Epithelial cell of proximal tubule (primary cell): Measurements from ENCODE around the gene INTS1. TPM values are rescaled to one million over a fixed set of nuclear protein-coding genes. Genes with fewer than 3 reads are reported as not detected.
A peak's percentile ranks its signal among the peaks of the same experiment; 100 is the strongest.

Experiments used
- DNase-seq: peaks from one replicate; pipeline ENCODE4 v3.0.0-alpha.2; 2011; ENCODE audit warnings: low read depth
- H3K4me3 ChIP-seq: 2 replicates; pipeline ENCODE4 v1.5.1; 2011; ENCODE audit warnings: low read depth, mild to moderate bottlenecking, low read length
- total RNA-seq: library from RNA; depleted of rRNA; stranded (reverse); fragments of >200 nt; gene quantifications from 2 replicates; pipeline ENCODE4 v1.2.3, GENCODE V29; 2015
- TF ChIP-seq, protein P1 (sequence below): conservative IDR thresholded peaks from 2 replicates; pipeline ENCODE4 v1.5.1; 2012; ENCODE audit warnings: low read depth, mild to moderate bottlenecking, low read length

INTS1 gene
- total RNA-seq, 1 donor from 2014 or later = 88.2 TPM

DNA sequence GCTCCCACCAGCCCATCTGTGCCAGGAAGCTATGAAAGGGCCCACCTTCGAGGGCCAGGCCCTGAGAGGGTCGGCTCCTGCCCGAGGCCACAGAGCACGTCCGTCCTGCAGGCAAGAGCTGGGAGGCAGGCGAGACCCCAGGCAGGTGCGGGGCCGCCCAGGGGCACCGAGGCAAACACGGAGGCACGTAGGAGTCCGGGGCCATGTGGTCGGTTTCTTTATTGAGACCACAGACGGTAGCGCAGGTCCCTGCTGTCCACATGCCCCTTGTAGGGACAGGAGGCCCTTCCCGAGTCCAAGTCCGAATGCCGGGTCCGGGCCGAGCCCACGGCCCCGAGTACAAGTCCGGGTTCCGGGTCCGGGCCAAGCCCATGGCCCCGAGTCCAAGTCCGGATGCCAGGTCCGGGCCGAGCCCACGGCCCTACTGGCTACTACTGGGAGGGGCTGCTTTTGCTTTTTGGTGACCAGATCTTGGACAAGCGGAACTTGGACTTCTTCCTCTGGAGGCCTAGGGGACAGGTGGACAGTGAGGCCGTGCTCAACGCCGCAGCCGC, 69.9 kb downstream of the INTS1 start:
- no peak overlapping the region for H3K4me3 ChIP-seq
- TF ChIP-seq, protein P1, sequence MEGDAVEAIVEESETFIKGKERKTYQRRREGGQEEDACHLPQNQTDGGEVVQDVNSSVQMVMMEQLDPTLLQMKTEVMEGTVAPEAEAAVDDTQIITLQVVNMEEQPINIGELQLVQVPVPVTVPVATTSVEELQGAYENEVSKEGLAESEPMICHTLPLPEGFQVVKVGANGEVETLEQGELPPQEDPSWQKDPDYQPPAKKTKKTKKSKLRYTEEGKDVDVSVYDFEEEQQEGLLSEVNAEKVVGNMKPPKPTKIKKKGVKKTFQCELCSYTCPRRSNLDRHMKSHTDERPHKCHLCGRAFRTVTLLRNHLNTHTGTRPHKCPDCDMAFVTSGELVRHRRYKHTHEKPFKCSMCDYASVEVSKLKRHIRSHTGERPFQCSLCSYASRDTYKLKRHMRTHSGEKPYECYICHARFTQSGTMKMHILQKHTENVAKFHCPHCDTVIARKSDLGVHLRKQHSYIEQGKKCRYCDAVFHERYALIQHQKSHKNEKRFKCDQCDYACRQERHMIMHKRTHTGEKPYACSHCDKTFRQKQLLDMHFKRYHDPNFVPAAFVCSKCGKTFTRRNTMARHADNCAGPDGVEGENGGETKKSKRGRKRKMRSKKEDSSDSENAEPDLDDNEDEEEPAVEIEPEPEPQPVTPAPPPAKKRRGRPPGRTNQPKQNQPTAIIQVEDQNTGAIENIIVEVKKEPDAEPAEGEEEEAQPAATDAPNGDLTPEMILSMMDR = no peak
- DNase-seq = no peak

DNA sequence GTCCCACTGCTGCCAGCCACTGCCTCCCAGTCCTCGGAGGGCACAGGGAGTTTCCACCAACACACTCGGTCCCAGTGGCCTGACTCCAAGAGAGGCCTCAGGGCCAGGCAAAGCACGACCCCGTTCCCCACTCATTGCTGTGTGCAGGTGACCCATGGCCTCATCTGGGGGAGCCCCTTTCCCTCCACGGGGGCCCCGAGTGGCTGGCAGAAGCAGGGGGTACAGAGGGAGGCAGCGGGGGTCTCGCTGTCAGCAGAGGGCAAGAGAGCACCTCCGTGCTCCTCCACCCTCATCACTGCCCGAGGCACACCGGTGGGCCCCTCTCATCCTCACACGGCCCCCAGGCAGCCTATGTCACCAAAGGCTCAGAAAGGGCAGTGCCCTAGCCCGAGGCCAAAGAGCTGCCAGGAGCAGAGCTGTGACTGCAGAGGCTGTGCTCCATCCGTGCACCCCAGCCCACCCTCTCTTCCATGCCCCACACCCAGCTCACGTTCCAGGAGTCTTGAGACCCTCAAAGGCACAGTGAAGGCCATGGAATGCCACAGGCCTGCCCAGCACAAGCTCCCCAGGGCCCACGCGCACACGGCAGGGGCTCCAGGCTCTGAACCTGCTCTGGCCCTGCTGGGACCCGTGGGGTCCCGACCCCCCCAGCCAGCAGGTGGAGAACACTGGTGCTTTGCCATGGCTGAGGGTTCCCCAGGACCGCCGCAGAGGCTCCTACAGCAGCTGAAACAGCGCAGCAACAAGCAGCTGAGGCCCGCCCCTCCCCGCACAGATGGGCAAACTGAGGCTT, 70.9 kb downstream of the INTS1 start:
- DNase-seq = no peak
- TF ChIP-seq, protein P1 = no peak
- H3K4me3 ChIP-seq = no peak overlapping the region

DNA sequence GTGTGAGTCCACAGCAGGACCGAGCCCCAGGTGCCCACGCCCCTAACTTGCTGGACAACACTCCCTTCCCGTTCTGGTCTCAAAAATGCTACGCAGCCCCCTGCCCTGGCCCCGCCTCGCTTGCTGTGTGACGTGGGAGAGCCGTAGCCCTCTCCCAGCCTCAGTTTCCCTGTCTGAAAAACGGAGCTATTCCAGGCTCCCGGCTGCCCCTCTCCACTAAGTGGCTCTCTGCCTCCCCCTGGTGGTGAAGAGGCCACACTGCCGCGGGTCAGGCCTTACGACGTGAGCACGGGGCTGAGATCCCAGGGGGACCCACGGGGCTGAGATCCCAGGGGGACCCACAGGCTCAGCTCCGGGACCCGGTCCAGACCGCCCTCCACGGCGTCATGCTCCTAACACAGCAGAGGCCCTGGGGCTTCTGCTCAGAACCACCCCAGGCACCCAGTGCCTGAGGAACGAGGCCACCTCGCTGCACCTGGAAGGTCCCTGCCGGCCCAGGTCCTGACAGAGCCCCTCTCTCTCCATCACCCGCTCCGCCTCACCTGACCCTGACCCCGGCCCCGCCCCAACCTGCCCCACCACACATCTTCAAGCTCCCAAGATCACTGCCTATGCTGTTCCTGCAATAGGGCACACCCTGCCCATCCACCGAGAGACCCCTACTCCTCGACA, 71.6 kb downstream of the INTS1 start:
- TF ChIP-seq, protein P1 = peak; percentile 93
- no peak for DNase-seq
- H3K4me3 ChIP-seq = no peak overlapping the region

DNA sequence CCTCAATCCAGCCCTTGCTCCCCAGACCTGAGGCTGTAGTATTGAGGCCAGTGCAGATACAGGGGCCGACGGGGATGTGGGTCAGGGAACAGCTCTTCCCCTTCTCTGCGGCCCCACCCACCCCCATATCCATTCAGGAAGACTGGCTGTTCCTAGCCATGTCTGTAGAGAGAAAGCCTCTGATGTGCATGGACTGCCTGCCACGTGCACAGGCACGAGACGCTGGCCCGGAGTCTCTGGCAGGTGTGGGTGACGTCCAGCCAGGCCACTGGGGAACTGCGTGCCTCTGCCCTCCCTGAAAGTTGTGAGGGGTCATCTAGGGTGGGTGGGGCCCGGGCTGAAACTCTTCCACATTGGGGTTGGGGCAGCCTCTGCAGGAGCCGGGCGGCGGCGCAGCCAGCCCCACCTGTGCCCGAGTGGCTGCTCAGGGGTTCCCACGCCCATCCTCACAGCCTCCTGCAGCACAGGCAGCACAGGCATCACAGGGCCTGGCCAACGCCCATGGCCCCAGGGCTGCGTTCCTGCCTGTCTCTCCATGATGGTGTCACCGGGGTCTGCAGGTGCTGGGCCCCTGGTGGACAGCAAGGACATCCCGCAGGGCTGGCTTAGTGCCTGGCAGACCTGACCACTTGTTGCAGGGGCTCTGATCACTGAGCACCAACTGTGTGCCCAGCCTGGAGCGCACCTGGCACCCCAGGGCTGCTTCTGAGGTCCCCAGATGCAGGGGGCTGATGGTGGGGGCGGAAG, 72.4 kb downstream of the INTS1 start:
- no peak for DNase-seq
- TF ChIP-seq, protein P1 = no peak
- H3K4me3 ChIP-seq = no peak overlapping the region

- TF ChIP-seq, protein P1 = no peak
- no peak for DNase-seq
- no peak overlapping the region for H3K4me3 ChIP-seq
These were observed 73.0 kb downstream of the INTS1 start for GRCh38 chr7:1431226-1431625.

GRCh38 chr7:1430056-1430845, 73.9 kb downstream of the INTS1 start:
- TF ChIP-seq, protein P1 = no peak
- H3K4me3 ChIP-seq = no peak overlapping the region
- no peak for DNase-seq
